GM19468 (cell line): ENCODE measurements around the gene TSPAN8.
"Not testable (repeated sequence)": the region's sequence is repeated elsewhere in the genome, so short reads cannot be mapped to it uniquely, and the experiment has no call there.

ENCODE experiments used
- ATAC-seq: cut with Tn5 transposase; IDR thresholded peaks from one replicate; pipeline ENCODE4 v1.9.1; 2021; ENCODE audit warnings: mild to moderate bottlenecking, moderate library complexity, moderate number of reproducible peaks; ENCODE audit not compliant: unreplicated experiment; ENCODE audit errors: extremely low read depth

TSPAN8 gene

GRCh38 chr12:71134405-71134804, 23.4 kb downstream of the TSPAN8 start:
- ATAC-seq, result no peak

- no peak for ATAC-seq
These were observed 27.2 kb downstream of the TSPAN8 start for GRCh38 chr12:71130521-71131069.

GRCh38 chr12:71129364-71129763, 28.4 kb downstream of the TSPAN8 start:
- ATAC-seq, result no peak

GRCh38 chr12:71128191-71128788, 29.5 kb downstream of the TSPAN8 start:
- ATAC-seq, result no peak

GRCh38 chr12:71125949-71126348, 31.9 kb downstream of the TSPAN8 start:
- no peak for ATAC-seq

GRCh38 chr12:71125515-71125914, 32.3 kb downstream of the TSPAN8 start:
- no peak for ATAC-seq

- ATAC-seq, result no peak
These were observed 32.9 kb downstream of the TSPAN8 start for GRCh38 chr12:71124835-71125460.

- ATAC-seq, result not testable (repeated sequence)
These were observed 44.7 kb downstream of the TSPAN8 start for GRCh38 chr12:71113148-71113547.

GRCh38 chr12:71109834-71110233, 48.0 kb downstream of the TSPAN8 start:
- no peak for ATAC-seq

- no peak for ATAC-seq
These were observed 49.4 kb downstream of the TSPAN8 start for GRCh38 chr12:71108355-71108754.

GRCh38 chr12:71107936-71108335, 49.9 kb downstream of the TSPAN8 start:
- ATAC-seq, result no peak

- ATAC-seq, result no peak
These were observed 51.8 kb downstream of the TSPAN8 start for GRCh38 chr12:71105956-71106355.

- no peak for ATAC-seq
These were observed 65.5 kb downstream of the TSPAN8 start for GRCh38 chr12:71092290-71092689.

GRCh38 chr12:71090971-71091370, 66.8 kb downstream of the TSPAN8 start:
- no peak for ATAC-seq

- ATAC-seq, result no peak
These were observed 72.2 kb downstream of the TSPAN8 start for GRCh38 chr12:71085575-71085974.

GRCh38 chr12:71075743-71076142, 82.1 kb downstream of the TSPAN8 start:
- no peak for ATAC-seq
